ENCODE results near the gene GP1BB.
"Not testable (repeated sequence)": the region's sequence is repeated elsewhere in the genome, so short reads cannot be mapped to it uniquely, and the experiment has no call there.

Gene GP1BB

GRCh38 chr22:19693981-19694670 lies 29.2 kb upstream of the GP1BB start:
- DNase-seq, result no peak

GRCh38 chr22:19694696-19695095 lies 28.6 kb upstream of the GP1BB start:
- no peak for DNase-seq

- DNase-seq, result no peak
These were observed 26.6 kb upstream of the GP1BB start for GRCh38 chr22:19696504-19697276.

- not testable (repeated sequence) for DNase-seq
These were observed 25.5 kb upstream of the GP1BB start for GRCh38 chr22:19697871-19698270.

- no peak for DNase-seq
These were observed 22.4 kb upstream of the GP1BB start for GRCh38 chr22:19700790-19701419.

- DNase-seq, result no peak
These were observed 21.8 kb upstream of the GP1BB start for GRCh38 chr22:19701420-19702145.

- DNase-seq, result no peak
These were observed 19.5 kb upstream of the GP1BB start for GRCh38 chr22:19703869-19704268.

GRCh38 chr22:19704355-19705015 lies 18.9 kb upstream of the GP1BB start:
- no peak for DNase-seq

GRCh38 chr22:19705181-19705934 lies 18.0 kb upstream of the GP1BB start:
- no peak for DNase-seq

- no peak for DNase-seq
These were observed 16.6 kb upstream of the GP1BB start for GRCh38 chr22:19706661-19707151.

GRCh38 chr22:19707347-19708290 lies 15.7 kb upstream of the GP1BB start:
- no peak for DNase-seq

GRCh38 chr22:19708321-19709011 lies 14.9 kb upstream of the GP1BB start:
- DNase-seq, result no peak

- no peak for DNase-seq
These were observed 14.1 kb upstream of the GP1BB start for GRCh38 chr22:19709063-19709769.

GRCh38 chr22:19710020-19710768 lies 13.1 kb upstream of the GP1BB start:
- DNase-seq, result no peak

GRCh38 chr22:19710769-19711106 lies 12.6 kb upstream of the GP1BB start:
- no peak for DNase-seq

GRCh38 chr22:19713245-19713644 lies 10.1 kb upstream of the GP1BB start:
- DNase-seq, result no peak

- DNase-seq, result no peak
These were observed 9.6 kb upstream of the GP1BB start for GRCh38 chr22:19713650-19714311.
